Panc1 (cell line): ENCODE results near the gene ZDHHC11. TPM values are rescaled to one million over a fixed set of nuclear protein-coding genes. Genes with fewer than 3 reads are reported as not detected.

Experiments used
- ATAC-seq: fragments of 200-7000 bp; cut with Tn5 transposase; 2 replicates; pipeline ENCODE4 v1.9.1; 2020; ENCODE audit warnings: mild to moderate bottlenecking, moderate library complexity
- BruUV-seq: library from RNA; stranded (reverse); fragments of 400-500 nt; replicated peaks from 2 replicates; lab custom pipeline; 2021; lab: Mats Ljungman, UMichigan
- CTCF ChIA-PET: fragments of 300-600 bp; sonication (Branson Sonifier 250); formaldehyde crosslinking; loops from one replicate; lab custom pipeline; 2022; ENCODE audit warnings: antibody characterized with exemption; lab: Charles Lee
- POLR2A ChIA-PET: fragments of 300-600 bp; sonication (Branson Sonifier 250); formaldehyde crosslinking; loops from one replicate; lab custom pipeline; 2022; ENCODE audit warnings: antibody characterized with exemption; lab: Charles Lee
- DNase-seq: peaks from one replicate; pipeline ENCODE4 v3.0.0-alpha.2; 2010; ENCODE audit warnings: low read depth, low spot score
- H3K27ac ChIP-seq: 2 replicates; pipeline ENCODE4 v1.5.1; 2011; ENCODE audit warnings: mild to moderate bottlenecking, low read length, inconsistent platforms
- H3K27me3 ChIP-seq: fragments of 200-500 bp; sonication (Bioruptor generic); 2 replicates; pipeline ENCODE4 v1.6.0; 2014; ENCODE audit warnings: low read length, inconsistent platforms; ENCODE audit not compliant: control insufficient read depth, insufficient read depth
- H3K36me3 ChIP-seq: fragments of 200-500 bp; sonication (Bioruptor generic); 2 replicates; pipeline ENCODE4 v1.5.1; 2014; ENCODE audit warnings: inconsistent platforms, mild to moderate bottlenecking, low read length, moderate library complexity; ENCODE audit not compliant: control insufficient read depth, insufficient read depth
- H3K4me1 ChIP-seq: 2 replicates; pipeline ENCODE4 v1.5.1; 2011; ENCODE audit warnings: inconsistent platforms, mild to moderate bottlenecking, low read length, moderate library complexity; ENCODE audit not compliant: control insufficient read depth, insufficient read depth
- H3K4me3 ChIP-seq, 2 experiments: 2 replicates each; pipeline ENCODE4 v1.5.1; 2011 to 2012; ENCODE audit warnings: low read depth in 2 of 2, low read length in 2 of 2, mild to moderate bottlenecking in 2 of 2, inconsistent platforms in 1 of 2, moderate library complexity in 1 of 2
- H3K9me3 ChIP-seq: fragments of 200-500 bp; sonication (Bioruptor generic); 2 replicates; pipeline ENCODE4 v1.5.1; 2014; ENCODE audit warnings: low read depth, mild to moderate bottlenecking, inconsistent platforms, low read length, moderate library complexity; ENCODE audit not compliant: control insufficient read depth, insufficient read depth
- CTCF ChIP-seq: fragments of 450-650 bp; IDR thresholded peaks from 2 replicates; pipeline ENCODE4 v1.5.1; 2017; ENCODE audit warnings: mild to moderate bottlenecking
- POLR2AphosphoS5 ChIP-seq: IDR thresholded peaks from 2 replicates; pipeline ENCODE4 v1.6.1; 2012; ENCODE audit warnings: mild to moderate bottlenecking, low read depth, low read length, moderate library complexity
- SIN3A ChIP-seq: IDR thresholded peaks from 2 replicates; pipeline ENCODE4 v1.6.1; 2012; ENCODE audit warnings: low read depth, mild to moderate bottlenecking, low read length, moderate library complexity, borderline replicate concordance; ENCODE audit not compliant: insufficient read depth
- TCF7L2 ChIP-seq: IDR thresholded peaks from 2 replicates; pipeline ENCODE4 v1.6.1; 2011; ENCODE audit warnings: mild to moderate bottlenecking, low read depth, low read length, inconsistent platforms
- in situ Hi-C: cut with HindIII; loops from 2 replicates; pipeline ENCODE4 v1.10.0; 2016; ENCODE audit warnings: low sequenced_read_pairs, low pct_unique_long_range_greater_than_20kb
- intact Hi-C: fragments of 100-400 bp; cut with micrococcal nuclease; formaldehyde crosslinking; loops from one replicate; pipeline ENCODE4 v1.10.0; 2022; ENCODE audit not compliant: unreplicated experiment
- total RNA-seq: library from RNA; stranded (reverse); gene quantifications from one replicate; pipeline ENCODE4 v1.2.1, GENCODE V29; 2021; ENCODE audit not compliant: unreplicated experiment
- TF ChIP-seq, protein P1 (sequence below), 2 experiments: IDR thresholded peaks; 2 replicates each; pipeline ENCODE4 v1.6.1; 2011 to 2012; ENCODE audit warnings: low read depth in 2 of 2, control low read depth in 1 of 2, low read length in 1 of 2, mild to moderate bottlenecking in 1 of 2, moderate library complexity in 1 of 2; ENCODE audit not compliant: insufficient read depth in 1 of 2

ZDHHC11 gene
- total RNA-seq, 1 experiment from 2014 or later = 3.0 TPM

DNA sequence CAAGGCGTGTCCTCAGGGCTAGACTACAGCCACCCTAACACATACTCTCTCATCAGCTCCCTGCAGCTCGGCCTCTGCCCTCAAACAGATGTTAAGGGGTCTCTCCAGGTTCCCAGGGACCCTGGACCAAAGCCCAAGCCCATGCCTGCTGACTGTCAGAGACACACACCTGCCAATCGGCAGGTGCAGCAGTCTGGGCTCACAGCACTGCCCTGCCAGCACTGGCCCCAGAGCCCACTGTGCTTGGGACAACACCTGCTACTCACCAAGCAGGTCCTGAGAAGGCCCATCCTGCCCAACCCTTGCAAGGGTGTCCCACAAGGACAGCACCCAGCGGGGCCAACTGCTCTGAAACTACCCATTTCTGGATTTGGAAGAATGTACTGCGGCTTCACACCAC, 20.2 kb upstream of the ZDHHC11 start:
- H3K4me3 ChIP-seq = no peak overlapping the region
- H3K36me3 ChIP-seq = peaks cover 33% of the 10 kb centered on the region
- ChIA-PET CTCF (no interaction called here), POLR2A (no interaction called here)
- in situ Hi-C loops = no loop called here
- H3K9me3 ChIP-seq = no peaks in the 10 kb centered on the region
- BruUV-seq = no TSS peak
- intact Hi-C loops = no loop called here
- TF ChIP-seq, protein P1, sequence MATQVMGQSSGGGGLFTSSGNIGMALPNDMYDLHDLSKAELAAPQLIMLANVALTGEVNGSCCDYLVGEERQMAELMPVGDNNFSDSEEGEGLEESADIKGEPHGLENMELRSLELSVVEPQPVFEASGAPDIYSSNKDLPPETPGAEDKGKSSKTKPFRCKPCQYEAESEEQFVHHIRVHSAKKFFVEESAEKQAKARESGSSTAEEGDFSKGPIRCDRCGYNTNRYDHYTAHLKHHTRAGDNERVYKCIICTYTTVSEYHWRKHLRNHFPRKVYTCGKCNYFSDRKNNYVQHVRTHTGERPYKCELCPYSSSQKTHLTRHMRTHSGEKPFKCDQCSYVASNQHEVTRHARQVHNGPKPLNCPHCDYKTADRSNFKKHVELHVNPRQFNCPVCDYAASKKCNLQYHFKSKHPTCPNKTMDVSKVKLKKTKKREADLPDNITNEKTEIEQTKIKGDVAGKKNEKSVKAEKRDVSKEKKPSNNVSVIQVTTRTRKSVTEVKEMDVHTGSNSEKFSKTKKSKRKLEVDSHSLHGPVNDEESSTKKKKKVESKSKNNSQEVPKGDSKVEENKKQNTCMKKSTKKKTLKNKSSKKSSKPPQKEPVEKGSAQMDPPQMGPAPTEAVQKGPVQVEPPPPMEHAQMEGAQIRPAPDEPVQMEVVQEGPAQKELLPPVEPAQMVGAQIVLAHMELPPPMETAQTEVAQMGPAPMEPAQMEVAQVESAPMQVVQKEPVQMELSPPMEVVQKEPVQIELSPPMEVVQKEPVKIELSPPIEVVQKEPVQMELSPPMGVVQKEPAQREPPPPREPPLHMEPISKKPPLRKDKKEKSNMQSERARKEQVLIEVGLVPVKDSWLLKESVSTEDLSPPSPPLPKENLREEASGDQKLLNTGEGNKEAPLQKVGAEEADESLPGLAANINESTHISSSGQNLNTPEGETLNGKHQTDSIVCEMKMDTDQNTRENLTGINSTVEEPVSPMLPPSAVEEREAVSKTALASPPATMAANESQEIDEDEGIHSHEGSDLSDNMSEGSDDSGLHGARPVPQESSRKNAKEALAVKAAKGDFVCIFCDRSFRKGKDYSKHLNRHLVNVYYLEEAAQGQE (IDR thresholded peaks at IDR 0.05; ENCODE audit: insufficient read depth in 1 of 2, low read depth in 2 of 2, low read length in 1 of 2) = no peak
- TF ChIP-seq TCF7L2 (no peak), SIN3A (no peak), POLR2AphosphoS5 (no peak), CTCF (no peak)
- no peak overlapping the region for H3K27ac ChIP-seq
- H3K27me3 ChIP-seq = no peaks in the 10 kb centered on the region
- DNase-seq (no peak), ATAC-seq (no peak)
- H3K4me1 ChIP-seq = no peaks in the 10 kb centered on the region

- DNase-seq (no peak), ATAC-seq (no peak)
- H3K4me1 ChIP-seq = no peaks in the 10 kb centered on the region
- H3K36me3 ChIP-seq = peaks cover 29% of the 10 kb centered on the region
- no peak overlapping the region for H3K4me3 ChIP-seq
- ChIA-PET POLR2A (no interaction called here), CTCF (no interaction called here)
- no TSS peak for BruUV-seq
- TF ChIP-seq CTCF = no peak
- no peak for TF ChIP-seq POLR2AphosphoS5
- TF ChIP-seq SIN3A = no peak
- TF ChIP-seq TCF7L2 = no peak
- TF ChIP-seq, protein P1 (IDR thresholded peaks at IDR 0.05; ENCODE audit: insufficient read depth in 1 of 2, low read depth in 2 of 2, low read length in 1 of 2) = no peak
- in situ Hi-C loops = no loop called here
- no peaks in the 10 kb centered on the region for H3K9me3 ChIP-seq
- H3K27ac ChIP-seq = no peak overlapping the region
- intact Hi-C loops = no loop called here
- no peaks in the 10 kb centered on the region for H3K27me3 ChIP-seq
Observed at GRCh38 chr5:868428-869135, 17.8 kb upstream of the ZDHHC11 start.
